NCI-H2196 treated with DMSO at 0.1 percent for 48 hours (cell line): ENCODE data around the gene ADAMTS13.
A peak's percentile ranks its signal among the peaks of the same experiment; 100 is the strongest.
"Not testable (repeated sequence)": the region's sequence is repeated elsewhere in the genome, so short reads cannot be mapped to it uniquely, and the experiment has no call there.

Experiments
- DNase-seq: peaks from one replicate; lab custom pipeline; 2025; ENCODE audit not compliant: unreplicated experiment; lab: John Stamatoyannopoulos, UW

The ADAMTS13 gene

DNA sequence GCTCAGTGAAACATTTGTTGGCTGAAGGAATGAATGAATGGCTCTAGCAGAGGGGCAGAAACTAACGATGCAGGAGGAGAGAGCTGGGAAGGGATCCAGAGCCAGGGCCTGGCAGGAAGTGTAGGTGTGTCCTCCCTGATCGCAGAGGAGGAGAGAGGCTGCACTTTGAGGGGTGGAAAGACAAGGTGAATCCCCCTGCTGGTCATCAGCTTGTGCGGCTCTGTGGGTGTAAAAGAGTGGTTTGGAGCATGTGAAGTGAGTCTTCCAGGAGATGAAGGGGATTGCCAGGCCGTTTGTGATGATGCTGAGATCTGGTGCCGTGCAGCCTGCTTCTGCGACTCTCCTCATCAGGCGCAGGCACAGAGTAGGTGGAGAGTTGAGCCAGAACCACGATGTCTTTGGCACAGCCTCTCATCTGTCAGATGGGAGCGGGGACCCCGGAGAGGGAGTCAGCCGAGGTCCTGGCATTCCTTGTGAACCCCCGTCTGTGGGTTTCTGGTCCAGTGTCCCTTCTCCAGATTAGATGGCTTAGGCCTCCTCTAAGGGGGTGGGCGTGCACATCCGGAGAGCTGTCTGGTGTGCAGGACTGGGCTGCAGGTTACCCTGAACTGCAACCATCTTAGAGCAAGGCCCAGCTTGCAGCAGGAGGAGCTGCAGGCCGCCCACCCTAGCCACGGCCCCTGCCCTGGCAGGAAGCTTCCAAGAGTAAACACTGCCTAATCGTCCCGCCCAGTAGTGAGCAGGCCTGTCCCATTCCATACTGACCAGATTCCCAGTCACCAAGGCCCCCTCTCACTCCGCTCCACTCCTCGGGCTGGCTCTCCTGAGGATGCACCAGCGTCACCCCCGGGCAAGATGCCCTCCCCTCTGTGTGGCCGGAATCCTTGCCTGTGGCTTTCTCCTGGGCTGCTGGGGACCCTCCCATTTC is at the start of gene ADAMTS13:
ADAMTS13 (plus strand) TSS at position 753 of the 928 bp plus-strand sequence; CDS start at position 830, 77 bp downstream.
- no peak for DNase-seq

DNA sequence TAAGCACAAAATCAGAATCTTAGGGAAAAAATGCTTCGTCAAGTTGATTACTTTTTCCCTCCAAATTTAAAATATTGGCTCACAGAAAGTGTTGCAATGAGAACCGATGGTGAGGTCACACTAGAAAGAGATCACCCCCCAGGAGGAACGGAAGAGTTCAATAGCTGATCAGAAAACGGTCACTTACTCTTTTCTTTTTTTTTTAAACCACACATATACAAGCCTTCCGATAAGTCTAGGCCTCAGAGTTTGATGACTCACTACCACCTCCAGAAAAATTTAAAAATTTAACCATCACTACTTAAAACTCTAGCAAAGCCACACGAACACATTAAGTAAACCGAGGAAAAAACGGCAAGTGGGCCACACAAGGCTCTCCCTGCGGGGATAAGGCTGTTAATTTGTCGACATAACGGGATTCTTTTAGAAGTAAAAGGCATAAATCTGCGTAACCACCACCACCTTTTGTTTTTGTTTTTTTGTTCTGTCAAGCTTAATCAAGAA is 47.5 kb upstream of the ADAMTS13 start:
- no peak for DNase-seq

DNA sequence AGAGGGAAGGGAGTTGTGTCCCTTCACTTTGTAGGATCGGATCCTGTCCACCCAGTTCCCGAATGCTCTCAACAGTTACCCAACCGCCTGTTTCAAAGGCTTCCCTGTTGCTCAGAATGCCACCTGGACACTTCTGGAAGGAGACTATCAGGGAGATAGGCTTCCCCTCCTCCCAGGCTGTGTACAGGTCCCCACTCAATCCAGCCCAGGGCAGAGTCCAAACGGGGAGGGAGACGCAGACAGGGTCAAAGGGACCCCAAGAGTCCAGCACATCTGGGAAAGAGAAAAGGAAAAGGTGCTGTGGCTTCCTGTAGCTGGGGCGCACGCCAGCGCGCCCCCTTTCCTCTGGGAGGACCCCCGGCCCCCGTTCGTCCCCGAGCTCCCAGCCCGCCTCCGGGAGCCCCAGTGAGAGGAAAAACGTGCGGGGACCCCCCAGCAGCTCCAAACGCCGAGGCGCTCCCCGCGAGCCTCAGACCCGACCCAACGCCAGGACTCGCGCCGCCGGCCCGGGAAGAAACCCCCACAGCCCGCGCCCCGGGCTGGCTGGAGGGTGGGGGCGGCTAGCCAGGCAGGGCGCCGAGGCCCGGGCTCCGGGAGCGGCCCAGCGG is 46.9 kb upstream of the ADAMTS13 start:
- no peak for DNase-seq

DNA sequence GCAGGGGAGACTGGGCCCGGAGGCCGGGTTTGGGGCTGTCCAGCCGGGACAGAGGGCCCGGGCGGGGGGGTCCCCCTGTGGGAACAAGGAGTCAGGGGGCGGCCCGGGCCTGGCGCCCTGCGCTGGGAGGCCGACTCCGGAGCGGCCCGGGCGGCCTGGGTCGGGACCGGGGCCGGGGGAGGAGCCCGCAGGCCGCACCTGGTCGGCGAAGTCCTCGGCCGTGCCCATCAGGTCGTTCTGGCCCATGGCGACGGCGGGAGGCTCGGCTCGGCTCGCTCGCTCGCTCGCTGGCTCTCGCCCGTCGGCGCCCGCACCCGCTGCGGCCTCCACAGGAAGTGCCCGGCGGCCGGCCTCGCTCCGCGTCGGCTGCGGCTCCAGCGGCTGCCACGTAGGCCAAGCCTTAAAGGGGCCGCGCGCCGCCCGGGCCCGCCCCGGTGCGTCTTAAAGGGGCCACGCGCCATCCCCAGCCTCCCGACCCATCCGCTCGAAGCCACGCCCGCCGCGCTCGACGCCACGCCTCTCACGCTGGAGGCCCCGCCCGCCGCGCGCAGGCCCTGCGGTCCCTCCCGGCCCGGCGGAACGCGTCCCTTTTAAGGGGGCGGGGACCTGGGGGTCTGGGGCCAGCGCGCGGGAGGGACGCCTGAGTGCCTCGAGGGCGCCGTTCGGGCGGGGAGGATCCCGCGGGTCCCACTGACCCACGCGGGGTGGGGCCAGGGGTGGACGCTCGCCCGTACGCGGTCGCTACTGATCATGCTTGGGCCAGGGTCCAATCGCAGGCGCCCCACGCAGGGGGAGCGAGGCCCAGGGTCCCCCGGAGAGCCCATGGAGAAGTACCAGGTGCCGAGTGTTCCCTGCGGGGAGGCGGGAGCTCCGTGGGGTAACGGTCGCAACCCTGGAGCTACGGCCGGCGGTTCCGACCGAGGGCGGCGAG is 46.2 kb upstream of the ADAMTS13 start, which contains the start of the genes STKLD1 and SURF4:
STKLD1 (plus strand) TSS at position 643 of the 931 bp plus-strand sequence; CDS start at position 751, 108 bp downstream.
SURF4 (minus strand) TSS at position 337 of the 931 bp plus-strand sequence; CDS start at position 246, 91 bp downstream.
- peak; percentile 89 for DNase-seq

DNA sequence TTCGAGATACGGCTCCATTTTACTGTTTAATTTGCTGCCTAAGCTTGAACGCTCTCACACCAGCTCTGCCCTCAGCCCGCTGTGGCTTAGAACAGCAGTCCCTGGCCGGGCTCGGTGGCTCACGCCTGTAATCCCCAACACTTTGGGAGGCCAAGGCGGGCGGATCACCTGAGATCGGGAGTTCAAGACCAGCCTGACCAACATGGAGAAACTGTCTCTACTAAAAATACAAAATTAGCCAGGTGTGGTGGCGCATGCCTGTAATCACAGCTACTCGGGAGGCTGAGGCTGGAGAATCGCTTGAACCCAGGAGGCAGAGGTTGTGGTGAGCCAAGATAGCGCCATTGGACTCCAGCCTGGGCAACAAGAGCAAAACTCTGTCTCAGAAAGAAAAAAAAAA is 44.9 kb upstream of the ADAMTS13 start:
- not testable (repeated sequence) for DNase-seq

DNA sequence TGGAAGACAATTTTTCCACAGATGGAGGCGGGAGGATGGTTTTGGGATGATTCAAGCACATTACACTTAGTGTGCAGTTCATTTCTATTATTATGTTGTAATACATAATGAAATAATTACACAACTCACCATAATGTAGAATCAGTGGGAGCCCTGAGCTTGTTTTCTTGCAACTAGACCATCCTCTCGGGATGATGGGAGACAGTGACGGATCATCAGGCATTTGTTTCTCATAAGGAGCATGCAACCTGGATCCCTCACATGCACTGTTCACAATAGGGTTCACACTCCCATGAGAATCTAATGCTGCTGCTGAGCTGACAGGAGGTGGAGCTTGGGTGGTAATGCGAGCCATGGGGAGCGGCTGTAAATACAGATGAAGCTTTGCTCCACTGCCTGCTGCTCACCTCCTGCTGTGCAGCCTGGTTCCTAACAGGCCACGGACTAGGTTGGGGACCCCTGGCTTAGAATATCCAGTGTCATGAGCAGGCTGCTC is 44.4 kb upstream of the ADAMTS13 start:
- no peak for DNase-seq

DNA sequence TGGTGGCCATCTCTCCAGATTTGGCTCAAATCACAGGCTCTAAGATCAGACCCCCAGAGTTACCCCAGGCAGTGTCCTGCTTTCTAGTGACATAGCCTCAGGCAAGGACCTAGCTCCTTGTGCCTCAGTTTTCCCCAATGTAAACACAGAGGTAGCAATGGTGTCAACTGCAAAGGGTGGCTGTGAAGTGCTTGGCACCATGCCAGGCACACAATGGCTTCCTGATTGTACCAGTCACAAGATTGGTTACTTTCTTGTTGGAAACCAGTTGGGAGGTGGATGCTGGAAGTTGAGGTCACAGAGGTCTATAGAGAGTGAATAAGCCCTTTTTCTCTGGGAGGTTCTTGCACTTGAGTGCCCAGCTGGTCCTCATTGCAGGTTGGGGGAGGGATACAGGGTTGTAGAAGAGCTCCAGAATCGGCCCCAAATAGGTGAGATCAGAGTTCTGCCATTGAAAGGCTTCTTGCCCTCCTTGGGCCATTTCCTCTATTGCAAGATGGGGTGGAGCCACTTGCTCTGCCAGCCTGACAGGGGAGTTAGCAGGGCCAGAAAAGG is 43.7 kb upstream of the ADAMTS13 start:
- DNase-seq: no peak

DNA sequence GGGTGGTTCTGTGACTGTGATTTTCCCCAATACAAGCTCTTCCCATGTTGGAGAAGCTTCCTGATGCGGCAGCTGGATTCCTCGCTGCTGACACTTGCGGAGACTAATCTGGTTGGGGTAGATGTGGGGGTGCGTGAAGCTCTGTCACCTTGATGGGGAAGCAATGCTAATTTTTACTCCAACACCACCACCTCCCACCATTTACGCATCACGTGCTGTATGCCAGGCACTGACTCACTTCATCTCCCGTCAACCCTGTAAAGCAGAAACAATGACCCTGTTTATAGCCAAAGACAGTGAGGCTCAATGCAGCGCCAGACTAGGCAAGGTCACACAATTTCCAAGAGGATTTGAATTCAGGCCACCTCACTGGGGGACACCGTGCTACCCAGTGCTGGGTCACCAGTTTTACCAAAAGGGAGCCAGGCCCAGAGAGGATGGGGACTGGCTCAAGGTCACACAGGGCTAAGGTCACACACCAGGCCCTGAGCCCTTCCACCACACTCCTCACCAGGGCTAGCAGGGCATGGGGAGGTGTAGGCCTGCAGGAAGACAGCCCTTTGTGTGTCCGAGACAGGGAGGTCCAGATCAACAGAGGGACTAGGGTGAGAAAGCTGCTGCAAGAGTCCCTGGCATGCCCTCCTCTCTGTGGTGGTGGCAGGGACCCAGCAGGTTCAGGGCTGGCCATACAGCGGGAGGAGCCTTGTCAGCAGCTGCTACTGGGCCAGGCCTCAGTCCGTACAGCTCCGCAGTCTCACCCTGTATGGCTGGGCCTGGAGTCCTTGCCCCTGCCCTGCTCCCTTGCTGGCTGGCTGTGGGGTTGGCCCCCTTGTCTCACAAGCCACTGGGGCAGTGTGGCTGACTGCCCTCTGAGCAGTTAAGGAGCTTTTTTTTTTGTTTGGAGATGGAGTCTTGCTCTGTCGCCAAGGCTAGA is 42.7 kb upstream of the ADAMTS13 start:
- DNase-seq: no peak

DNA sequence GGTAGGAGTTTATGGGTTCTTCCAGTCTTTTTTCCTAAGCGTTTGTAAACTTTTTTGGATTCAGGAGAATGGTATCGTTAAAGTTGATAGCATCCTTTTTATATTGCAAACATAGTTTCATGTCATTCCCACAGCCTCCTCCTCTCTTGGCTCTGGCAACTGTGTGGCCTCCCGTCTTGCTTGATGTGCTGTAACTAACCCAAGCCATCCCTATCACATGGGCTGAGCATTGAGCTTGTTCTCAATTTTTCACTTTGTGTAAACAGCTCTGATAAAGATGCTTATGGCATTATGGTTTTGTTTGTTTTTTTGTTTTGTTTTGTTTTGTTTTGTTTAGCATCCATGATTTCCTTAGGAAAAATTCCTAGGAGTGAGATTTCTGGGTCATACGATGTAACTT is 41.4 kb upstream of the ADAMTS13 start:
- DNase-seq: no peak

DNA sequence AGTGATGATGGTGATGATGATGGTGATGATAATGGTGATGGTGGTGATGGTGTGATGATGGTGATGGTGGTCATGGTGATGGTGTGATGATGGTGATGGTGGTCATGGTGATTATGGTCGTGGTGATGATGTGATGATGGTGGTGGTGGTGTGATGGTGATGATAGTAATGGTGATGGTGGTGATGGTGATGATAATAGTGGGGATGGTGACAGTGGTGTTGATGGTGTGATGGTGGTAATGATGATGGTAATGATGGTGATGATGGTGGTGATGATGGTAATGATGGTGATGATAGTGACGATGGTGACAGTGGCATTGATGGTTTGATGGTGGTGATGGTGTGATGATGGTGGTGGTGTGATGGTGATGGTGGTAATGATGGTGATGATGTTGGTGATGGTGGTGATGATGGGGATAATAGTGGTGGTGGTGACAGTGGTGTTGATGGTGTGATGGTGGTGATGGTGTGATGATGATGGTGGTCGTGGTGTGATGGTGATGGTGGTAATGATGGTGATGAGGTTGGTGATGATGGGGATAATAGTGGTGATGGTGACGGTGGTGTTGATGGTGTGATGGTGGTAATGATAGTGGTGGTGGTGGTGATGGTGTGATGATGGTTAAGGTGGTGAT is 39.5 kb upstream of the ADAMTS13 start:
- DNase-seq: no peak

DNA sequence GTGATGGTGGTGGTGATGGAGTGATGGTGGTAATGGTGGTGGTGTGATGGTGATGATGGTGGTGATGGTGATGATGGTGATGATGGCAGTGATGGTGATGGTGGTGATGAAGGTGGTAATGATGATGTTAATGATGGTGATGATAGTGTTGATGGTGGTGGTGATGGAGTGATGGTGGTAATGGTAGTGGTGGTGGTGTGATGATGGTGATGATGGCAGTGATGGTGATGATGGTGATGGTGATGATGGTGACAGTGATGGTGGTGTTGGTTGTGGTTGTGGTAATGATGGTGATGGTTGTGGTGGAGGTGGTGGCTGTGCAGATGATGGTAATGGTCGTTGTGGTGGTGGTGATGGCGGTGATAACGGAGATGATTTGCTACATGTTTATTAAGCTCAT is 38.7 kb upstream of the ADAMTS13 start:
- no peak for DNase-seq

DNA sequence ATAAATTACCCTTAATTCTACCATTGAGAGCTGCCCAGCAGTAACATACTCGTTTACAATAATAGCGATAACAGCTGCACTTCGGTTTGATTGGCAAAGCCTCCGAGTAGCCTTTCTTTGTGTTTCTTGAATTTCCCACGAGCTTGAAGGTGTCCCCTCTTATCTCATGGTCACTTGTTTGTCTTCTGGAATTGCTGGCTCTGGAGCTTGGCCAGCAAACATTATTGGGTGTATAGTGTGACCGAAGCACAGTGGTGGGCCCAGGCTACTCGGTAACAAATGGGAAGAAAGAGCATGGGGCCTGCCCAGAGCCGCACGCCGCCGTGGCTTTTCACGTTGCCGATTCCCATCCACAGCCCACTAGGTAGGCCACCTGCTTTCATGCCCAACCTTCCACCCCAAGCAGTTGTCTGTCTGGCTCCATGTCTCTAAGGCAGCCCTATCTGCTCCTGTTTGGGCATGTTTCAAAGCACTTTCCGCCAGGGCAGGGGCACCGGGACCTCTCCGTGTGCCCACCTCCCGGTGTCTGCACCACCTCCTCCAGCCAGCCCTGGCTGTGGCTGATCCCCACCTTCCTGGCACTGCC is 37.3 kb upstream of the ADAMTS13 start:
- DNase-seq: no peak

DNA sequence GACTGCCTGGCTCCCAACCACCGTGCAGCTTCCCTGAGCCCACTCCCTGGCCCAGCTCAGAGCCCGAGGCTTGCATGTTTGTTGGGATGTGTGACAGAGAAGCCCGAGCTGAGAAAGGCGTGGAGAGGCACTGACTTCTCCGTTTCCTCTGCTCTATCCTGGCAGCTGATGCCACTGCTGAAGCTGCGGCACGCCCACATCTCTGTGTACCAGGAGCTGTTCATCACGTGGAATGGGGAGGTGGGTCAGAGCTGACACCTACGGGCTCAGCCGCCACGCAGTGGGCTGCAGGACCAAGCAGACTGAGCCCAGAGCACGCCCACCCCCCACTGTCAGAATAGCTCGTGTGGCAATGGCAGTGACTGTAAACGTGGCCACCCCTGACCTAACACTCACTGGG is 36.7 kb upstream of the ADAMTS13 start:
- DNase-seq: no peak

DNA sequence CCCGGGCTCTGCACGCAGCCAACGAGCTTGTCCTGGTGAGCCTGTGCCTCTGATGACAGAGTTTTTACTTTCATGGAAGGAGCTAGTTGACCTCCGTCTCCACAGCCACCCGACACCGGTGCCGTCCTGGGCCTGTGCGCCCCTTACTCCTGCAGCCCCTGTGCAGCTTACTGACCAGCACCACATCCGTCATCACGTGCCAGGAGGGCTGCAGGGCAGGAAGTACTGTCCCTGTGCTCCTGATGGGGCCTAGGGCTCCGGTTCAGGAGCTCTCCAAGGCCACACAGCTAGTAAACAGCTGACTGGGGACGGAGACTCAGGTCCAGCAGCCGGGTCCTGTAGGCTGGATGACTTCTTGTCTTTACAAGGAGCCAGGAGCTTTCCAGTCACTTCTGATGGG is 35.8 kb upstream of the ADAMTS13 start:
- DNase-seq: no peak

DNA sequence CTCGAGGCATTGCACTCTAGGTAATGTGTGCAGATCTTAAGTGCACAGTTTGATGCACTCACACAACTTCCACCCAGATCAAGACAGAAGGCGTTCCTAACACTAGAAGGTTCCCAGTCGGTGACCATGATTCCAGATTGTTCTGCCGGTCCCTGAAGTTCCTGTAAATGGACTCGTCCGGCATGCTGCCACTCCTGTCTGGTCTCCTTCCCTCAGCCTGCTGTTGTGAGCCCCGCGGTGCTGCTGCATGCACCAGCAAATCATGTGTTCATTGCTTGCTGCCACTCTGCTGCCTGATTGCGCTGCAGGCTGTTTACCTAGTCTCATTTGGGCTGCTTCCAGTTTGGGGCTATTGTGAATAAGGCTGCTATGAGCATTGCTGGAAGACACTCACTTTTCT is 34.5 kb upstream of the ADAMTS13 start:
- no peak for DNase-seq

DNA sequence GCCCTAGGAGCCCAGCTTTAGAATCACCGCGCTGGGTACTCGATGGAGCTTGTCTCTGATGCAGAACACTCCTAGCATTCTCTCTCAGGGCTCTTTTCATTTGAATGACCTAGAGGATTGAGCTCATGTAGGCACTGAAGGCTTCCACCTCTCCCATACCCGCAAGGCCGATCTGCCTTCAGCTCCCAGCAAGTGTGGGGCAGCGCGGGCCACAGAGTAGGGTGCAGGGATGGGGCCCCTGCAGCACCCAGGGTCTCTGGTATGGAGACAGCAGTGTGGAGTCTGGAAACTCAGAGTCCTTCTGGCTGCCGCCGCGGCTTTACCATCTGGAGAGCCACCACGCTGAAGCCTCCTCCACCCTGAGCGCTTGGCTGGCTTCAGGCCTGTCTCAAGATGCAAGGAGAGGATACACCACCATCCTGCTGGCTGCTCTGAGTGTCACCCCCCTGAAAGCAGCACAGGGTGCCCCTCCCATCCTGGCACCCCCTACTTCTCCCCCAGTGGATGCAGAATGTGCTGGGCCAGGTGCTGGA is 33.1 kb upstream of the ADAMTS13 start:
- DNase-seq: no peak

DNA sequence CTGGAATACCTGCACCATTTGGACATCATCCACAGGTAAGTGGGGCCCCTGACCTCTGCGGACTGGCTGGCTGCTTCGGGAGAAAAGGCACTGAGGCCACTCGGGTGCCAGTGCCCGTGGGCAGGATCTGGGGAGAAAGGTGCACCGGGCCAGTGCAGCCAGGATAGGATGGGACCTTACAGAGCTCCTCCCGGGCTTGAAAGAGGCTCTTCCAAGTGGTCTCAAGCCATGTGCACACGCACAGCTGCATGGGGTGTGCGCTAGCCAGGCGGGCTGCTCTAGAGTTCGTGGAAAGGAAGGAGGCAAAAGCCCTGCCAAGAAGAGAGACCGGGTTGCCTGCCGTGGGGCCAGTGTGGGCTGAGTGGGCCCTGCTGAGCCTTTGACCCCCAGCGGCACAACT is 32.6 kb upstream of the ADAMTS13 start:
- no peak for DNase-seq

DNA sequence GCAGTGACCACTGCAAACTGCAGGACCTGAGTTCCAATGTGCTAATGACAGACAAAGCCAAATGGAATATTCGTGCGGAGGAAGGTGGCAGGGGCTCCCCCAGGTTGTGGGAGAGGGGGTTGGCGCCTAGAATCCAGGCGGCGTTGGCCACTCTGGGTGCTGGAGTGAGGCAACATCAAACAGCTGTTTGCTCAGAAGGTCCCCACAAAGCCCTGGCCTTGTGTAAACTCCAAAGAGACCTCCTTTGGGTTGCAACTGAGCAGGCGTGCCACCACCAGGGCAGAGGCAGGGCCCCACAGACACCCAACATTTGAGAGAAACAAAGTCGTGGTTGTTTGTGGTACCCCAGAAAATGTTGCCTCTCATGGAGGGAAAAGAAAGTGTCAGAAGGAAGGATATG is 31.5 kb upstream of the ADAMTS13 start:
- no peak for DNase-seq
